Measurements from ENCODE around the gene SMIM1.

Gene SMIM1

DNA sequence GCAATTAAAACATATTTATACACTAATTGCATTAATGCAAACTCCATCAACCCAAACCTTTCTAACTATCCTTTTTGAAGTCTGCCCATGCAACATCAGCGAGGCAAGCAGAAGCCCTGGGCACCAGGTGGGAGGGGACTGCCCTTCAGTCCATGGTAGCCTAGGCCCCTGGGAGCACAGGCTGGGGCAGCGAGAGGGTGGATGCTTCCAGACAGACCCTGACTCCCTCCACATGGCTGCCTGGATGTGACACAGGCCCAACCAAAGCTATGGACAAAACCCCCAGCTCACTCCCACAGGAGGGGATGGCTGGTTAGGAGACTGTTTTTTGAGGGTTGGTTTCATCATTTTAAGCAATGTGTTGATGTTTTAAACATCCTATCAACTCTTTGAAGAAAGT lies 41.5 kb downstream of the SMIM1 start:
- DNase-seq (ENCODE audit: extremely low spot score): no peak
- TF ChIP-seq, protein P1, sequence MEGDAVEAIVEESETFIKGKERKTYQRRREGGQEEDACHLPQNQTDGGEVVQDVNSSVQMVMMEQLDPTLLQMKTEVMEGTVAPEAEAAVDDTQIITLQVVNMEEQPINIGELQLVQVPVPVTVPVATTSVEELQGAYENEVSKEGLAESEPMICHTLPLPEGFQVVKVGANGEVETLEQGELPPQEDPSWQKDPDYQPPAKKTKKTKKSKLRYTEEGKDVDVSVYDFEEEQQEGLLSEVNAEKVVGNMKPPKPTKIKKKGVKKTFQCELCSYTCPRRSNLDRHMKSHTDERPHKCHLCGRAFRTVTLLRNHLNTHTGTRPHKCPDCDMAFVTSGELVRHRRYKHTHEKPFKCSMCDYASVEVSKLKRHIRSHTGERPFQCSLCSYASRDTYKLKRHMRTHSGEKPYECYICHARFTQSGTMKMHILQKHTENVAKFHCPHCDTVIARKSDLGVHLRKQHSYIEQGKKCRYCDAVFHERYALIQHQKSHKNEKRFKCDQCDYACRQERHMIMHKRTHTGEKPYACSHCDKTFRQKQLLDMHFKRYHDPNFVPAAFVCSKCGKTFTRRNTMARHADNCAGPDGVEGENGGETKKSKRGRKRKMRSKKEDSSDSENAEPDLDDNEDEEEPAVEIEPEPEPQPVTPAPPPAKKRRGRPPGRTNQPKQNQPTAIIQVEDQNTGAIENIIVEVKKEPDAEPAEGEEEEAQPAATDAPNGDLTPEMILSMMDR (IDR thresholded peaks at IDR 0.05; ENCODE audit: control extremely low read depth, extremely low read depth, low read depth, missing control alignments): no peak
- CTCF ChIA-PET: no interaction called here
- POLR2A ChIA-PET: no interaction called here

DNA sequence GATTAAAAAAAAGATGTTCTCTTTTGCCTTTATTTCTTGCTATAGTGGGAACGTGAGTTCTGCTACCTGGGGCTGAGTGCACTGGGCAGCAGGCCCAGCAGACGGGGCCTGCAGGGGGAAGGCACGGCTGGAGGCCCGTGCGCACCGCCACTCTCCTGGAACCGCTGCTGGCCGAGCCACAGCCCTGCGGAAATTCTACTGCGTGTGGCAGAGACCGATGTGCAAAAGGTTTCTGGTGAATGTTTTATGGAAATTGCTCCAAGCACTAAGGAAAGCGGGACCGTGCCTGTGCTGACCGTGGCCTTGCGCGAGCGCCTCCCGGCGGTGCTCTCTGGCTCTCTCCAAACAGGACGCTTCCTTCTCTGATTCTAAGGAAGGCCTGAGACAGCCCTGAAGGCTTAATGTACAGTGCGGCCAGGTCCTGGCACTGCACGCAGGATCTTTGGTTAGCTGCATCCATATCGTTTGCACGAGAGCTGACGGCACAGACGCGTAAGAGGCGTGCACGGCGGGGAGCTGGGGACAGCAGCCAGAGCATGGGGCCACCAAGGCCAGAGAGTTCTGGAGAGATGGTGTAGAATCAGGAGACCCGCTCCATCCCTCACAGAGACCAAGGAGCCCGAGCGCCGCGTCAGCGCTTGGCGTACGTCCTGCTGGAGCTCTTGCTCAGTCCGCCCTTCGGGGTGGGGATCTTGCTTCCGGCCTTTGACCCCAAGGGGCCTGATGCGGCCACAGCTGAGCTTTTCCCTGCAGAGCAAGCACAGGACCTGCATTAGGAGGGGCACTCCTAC lies 42.4 kb downstream of the SMIM1 start:
- TF ChIP-seq, protein P1 (IDR thresholded peaks at IDR 0.05; ENCODE audit: control extremely low read depth, extremely low read depth, low read depth, missing control alignments): no peak
- POLR2A ChIA-PET: no interaction called here
- no peak for DNase-seq (ENCODE audit: extremely low spot score)
- CTCF ChIA-PET: no interaction called here

DNA sequence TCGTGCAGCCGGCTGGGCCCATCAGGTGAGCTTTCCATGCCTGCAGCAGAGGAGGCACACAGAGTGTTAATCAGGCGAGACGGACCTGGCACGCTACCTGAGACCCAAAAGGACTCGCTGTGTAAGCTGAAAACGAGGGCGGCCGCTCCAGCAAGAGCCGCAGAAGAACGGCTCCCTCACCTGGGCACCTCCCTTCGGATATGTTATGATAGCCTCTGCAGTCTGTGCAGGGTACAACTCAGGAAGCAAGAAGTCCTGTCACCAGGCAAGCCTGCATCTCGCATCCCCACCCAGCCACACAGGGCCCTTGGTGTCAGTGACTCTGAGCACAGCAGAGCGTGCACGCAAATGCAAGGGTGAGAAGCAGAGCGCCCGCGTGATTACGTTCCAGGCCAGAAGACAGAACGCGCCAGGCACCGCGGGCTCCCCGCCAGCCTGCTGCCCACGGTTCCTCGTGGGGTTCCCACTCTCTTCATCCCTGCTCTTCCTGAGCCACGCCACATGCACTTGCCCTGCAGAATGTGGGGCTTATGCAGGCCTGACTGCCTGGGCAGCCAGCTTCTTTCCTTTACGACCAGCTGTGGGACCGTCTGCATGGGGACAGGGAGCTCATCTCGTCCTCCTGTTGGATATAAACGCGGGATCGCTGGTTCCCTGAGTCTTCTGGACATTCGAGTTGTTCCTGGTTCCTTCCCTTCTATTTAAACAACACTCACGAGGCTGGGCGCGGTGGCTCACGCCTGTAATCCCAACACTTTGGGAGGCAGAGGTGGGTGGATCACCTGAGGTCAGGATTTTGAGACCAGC lies 44.0 kb downstream of the SMIM1 start:
- ChIA-PET CTCF (no interaction called here), POLR2A (no interaction called here)
- DNase-seq (ENCODE audit: extremely low spot score): no peak
- TF ChIP-seq, protein P1 (IDR thresholded peaks at IDR 0.05; ENCODE audit: control extremely low read depth, extremely low read depth, low read depth, missing control alignments): no peak

GRCh38 chr1:3817138-3817740 lies 44.7 kb downstream of the SMIM1 start:
- ChIA-PET POLR2A (no interaction called here), CTCF (no interaction called here)
- no peak for DNase-seq (ENCODE audit: extremely low spot score)
- TF ChIP-seq, protein P1 (IDR thresholded peaks at IDR 0.05; ENCODE audit: control extremely low read depth, extremely low read depth, low read depth, missing control alignments): no peak

DNA sequence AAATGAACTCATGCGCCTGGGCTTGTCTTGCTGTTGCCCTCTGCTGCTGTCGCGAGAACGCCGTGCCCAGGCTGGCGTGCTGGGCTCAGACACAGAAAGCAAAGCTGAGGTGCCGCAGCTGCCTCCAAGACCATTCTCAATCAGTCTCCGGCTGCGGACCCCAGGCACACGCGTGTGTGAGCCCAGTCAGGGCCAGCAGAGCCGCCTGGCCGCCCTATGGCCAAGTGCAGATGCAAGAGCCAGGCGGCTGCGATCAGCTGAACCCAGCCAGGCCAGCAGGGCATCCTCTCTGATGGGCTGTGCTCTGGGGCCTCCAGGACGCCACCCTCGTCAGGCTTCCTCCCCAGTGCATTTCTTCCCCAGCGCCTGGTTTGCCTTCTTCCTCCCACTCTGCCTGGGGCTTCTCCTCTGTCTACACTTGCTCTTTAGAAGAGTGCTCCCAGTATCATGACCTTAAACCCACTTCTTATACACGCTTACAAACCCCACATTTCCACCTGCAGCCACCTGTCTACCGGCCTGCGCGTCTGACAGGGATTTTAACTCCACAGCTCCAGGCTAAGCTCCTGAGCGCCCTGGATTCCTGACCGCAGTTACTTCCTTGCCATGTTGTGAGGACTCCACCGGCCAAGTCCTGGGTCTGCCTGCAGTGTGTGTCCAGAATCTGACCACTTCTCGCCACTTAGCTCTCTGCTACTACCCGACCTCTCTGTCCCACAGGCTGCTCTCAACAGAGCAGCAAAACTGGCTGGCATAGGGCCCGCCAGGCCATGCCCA lies 45.5 kb downstream of the SMIM1 start:
- DNase-seq (ENCODE audit: extremely low spot score): no peak
- TF ChIP-seq, protein P1 (IDR thresholded peaks at IDR 0.05; ENCODE audit: control extremely low read depth, extremely low read depth, low read depth, missing control alignments): no peak
- POLR2A ChIA-PET: no interaction called here
- CTCF ChIA-PET: no interaction called here

- ChIA-PET POLR2A (no interaction called here), CTCF (no interaction called here)
- TF ChIP-seq, protein P1 (IDR thresholded peaks at IDR 0.05; ENCODE audit: control extremely low read depth, extremely low read depth, low read depth, missing control alignments): no peak
- no peak for DNase-seq (ENCODE audit: extremely low spot score)
Measured at GRCh38 chr1:3819771-3820200, 47.2 kb downstream of the SMIM1 start.

All from GM10248 (cell line).